ENCODE data around the gene BTF3.

BTF3 gene

DNA sequence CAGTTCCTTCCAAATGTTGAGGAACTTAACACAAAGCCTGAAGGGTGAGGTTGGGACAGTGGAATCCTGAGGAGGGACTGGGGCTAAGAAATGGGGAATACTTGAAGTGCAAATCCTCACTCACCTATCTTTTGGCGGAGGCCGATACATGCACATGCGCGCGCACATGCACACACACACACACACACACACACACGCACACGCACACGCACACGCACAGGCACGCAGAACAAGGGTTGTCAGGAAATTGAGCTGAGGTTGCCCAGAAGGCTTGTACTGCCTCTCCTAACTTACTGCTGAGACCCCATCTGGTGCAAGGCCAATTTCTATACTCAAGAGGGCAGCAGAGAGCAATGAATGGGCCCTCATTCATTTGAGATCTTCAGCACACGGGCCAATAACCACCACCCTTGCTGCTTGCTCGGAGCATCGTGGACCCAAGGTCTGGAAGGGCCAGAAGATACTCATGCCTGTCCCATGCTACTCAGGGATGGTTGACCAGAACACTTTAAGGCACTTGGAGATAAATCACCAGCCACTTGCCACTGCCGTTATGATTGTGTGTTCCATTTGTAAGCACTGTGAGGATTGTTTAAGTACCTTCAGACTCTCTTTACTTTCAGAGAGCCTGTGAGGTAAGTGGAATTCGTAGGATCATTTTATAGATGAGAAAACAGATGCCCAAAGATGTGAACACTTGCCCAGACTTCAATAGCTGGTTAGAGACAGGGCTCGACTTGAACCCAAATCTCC is 21.5 kb downstream of the BTF3 start:
- DNase-seq (ENCODE audit: extremely low read depth in 1 of 2, low read depth in 1 of 2): peak; percentile 28 to 55

DNA sequence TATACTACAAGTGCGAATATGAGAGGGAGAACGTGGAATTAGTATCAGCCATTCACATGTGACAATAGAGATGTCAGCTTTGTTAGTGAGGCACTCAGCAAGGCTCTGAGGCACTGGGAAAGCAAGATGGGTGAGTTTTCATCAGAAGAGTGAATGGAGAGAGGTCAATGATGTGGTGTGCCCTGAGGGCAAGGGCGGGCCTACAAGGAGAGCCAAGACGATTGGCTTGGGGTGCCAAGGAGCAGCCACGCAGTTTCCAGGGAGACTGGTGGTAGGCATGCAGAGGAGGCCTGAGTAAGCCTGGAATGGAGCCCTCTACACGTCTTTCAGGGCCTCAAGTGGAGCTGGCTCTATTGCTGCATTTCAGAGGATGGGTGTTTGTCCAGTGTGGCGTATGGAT is 24.7 kb downstream of the BTF3 start:
- DNase-seq (ENCODE audit: extremely low read depth in 1 of 2, low read depth in 1 of 2): no peak

DNA sequence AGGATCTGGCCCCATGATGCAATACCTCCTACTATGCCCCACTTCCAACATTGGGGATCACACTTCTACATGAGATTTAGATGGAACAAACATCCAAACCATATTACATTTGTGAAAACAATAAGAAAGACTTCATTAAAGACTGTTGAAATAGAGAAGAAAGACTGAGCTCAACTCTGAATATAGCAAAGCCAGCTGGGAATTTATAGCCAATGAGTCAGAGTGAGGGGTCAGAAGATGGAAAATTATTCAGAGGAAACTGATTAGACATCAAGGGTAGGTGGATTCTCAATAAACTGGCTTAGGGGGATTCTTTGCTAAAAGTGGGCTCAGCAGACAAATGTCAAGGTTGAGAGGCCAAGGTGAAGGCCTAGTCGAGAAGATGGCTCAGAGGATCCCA is 25.6 kb downstream of the BTF3 start:
- no peak for DNase-seq (ENCODE audit: extremely low read depth in 1 of 2, low read depth in 1 of 2)

DNA sequence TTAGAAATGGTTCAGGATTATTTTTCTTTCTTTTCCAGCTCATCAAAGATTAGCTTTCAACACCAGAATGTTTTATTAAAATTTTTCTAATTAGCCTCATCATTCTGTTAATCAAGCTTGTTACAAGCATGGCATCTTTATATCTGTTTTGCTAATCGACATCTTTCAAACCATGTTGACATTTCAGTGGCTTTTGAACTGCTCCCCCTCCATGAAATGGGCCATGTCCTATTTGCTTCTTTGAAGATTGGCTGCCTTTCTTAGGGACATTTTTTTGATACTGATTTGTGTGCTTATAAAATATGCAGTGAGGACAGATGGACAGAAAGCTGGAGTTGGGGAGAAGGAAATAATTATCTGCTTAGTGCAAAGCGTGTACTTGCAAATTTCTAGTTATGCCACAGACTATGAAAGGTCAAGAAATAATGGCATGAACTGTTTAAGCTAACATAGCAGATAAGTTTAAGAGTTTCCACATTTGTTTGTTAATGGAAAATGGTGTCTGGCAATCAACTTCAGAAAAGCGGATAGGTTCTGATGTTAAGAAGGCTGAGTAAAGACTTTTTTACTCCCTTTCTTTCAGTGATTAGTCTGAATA is 27.5 kb downstream of the BTF3 start:
- DNase-seq (ENCODE audit: extremely low read depth in 1 of 2, low read depth in 1 of 2): no peak

DNA sequence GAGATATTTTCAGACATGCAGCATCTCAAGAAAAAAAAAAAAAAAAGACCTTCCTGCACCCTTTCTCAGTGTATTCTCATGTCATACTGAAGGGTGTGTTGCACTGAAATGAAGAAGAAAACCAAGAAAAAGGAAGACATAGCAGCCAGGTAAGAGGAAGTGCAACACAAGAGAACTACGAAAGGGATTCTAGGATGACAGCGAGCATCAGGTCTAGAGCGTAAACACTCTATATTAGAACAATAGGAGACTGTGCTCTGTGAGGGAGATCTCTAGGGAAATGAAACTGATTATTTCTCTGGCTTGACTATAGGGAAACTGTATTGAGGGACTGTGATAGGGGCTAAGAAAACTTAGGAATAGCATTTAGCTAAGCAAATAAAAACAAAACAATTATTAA is 30.0 kb downstream of the BTF3 start:
- DNase-seq (ENCODE audit: extremely low read depth in 1 of 2, low read depth in 1 of 2): no peak

DNA sequence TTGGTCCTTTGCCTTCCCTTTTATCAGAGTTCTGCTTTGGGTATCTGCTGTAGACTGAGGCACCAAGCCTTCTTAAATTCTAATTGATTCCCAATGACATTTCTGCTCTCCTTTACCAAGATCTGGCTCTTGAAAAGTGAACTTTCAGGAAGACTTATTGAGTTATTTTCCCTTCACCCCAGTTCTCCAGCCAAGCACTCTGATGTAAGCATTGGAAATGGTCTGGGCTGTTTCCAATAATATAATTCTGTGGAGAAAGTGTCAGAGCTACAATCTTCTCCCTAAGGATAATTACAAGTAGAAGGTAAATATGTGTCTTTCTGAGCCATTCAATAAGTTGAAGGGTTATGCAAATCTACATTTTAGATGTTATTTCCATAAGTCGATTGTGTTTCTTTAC is 30.8 kb downstream of the BTF3 start:
- no peak for DNase-seq (ENCODE audit: extremely low read depth in 1 of 2, low read depth in 1 of 2)

DNA sequence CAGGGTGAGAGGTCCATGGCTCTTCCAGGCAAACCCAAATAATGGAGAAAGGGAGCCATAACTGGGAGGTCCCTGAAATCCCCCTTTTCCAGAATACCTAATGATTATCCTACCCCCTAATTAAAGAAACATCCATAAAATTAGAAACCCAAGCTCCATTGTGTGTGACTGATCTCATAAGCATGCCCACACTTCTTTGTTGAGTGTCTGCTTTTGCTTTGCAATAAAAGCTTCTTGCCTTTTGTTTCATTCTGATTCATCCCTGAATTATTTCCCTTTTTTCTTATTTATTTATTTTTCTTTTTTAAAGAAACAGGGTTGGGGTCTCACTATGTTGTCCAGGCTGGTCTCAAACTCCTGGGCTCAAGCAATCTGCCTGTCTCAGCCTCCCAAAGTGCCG is 33.1 kb downstream of the BTF3 start:
- no peak for DNase-seq (ENCODE audit: extremely low read depth in 1 of 2, low read depth in 1 of 2)

DNA sequence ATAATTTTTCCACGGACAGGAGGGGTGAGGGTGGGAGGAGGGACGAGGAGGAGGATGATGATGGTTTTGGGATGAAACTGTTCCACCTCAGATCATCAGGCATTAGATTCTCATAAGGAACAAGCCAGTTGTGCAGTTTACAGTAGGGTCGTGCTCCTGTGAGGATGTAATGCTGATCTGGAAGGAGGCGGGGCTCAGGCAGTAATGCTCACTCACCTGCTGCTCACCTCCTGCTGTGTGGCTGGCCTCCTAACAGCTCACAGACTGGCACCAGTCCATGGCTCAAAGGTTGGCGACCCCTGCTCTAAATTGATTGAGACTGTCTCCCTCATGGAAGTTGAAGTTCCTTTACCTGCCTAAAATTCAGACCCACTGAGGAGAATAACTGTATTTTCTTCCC is 34.0 kb downstream of the BTF3 start:
- DNase-seq (ENCODE audit: extremely low read depth in 1 of 2, low read depth in 1 of 2): no peak

DNA sequence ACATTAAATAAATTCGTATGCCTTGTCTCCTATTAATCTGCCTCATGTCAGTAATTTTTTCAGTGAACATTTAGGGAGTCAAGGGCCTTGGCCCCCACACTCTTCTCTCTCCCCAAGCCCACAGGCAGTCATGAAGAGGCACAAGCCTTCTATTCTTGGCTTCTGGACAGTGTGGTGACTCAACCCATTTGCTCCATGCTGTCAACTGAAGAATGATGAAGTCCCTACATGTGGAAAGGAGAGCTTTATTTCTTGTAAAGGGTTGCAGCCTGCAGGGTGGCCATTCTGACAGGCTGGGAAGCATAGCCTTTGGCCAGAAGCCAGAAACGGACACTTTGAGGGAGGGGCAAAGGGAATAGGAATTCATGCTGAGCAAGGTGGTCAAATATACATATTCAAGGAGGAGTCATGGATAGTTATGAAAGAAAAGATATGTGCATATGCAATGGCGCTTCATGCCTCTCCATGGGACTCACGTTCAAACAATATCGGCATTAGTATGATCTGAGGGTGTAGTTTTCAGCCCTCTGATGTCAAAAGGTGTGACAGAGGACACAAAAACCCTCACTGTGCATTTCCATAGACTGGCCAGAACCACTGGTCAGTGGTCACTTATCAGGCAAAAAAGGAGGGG is 35.9 kb downstream of the BTF3 start:
- DNase-seq (ENCODE audit: extremely low read depth in 1 of 2, low read depth in 1 of 2): no peak

DNA sequence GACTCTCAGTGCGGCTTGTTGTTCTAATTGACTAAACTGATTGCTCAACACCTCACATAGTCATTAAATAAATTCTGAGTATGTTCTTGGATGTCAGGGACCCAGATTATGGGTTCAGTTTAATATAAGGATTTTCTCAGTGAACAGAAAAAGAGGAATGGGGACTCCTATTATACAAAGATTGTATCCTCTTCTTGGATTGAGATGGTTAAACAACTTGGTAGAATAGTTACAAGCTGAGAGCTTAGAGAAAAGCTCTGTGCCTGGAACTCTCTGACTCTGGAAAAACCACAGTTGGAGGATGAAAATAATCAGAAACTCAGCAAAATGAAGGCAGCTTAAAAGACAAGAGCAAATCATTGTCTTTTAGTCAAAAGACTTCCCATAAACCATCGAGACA is 36.7 kb downstream of the BTF3 start:
- no peak for DNase-seq (ENCODE audit: extremely low read depth in 1 of 2, low read depth in 1 of 2)

DNA sequence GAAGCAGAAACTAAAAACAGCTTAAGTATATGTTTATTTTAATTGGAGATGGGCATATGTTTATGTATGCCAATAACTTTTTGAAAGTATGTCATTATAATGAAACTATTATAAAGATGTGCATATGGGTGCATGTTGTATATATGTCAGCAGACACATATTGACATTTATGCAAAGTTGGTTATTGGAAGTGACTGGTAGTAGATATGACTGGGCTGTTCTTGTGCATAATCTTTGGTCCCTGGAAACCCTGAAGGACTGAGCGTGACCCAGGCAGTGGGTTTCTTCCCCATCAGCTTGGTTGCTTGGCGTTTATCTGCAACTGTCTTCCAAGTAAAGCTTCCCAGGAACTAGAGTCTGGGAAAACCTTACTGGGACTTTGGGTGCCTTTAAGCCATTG is 41.5 kb downstream of the BTF3 start:
- no peak for DNase-seq (ENCODE audit: extremely low read depth in 1 of 2, low read depth in 1 of 2)

DNA sequence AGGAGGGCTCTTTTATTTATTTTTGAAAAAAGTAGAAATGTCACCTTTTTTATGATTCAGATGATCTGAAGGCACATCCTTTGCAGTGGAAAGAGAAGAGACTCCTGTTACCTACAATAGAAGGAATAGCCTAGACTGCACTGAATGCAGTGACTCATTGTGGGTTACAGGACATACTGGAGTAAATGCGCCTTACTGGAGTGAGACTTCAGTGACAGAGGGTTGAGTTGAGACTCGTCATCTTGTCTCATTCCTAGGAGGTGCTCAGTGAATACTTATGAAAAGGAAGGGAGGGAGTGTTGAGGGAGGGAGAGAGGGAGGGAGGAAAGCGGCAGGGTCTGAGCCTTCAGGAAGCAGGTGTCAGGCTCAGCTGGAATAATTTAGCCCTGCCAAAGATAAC is 42.0 kb downstream of the BTF3 start:
- no peak for DNase-seq (ENCODE audit: extremely low read depth in 1 of 2, low read depth in 1 of 2)

DNA sequence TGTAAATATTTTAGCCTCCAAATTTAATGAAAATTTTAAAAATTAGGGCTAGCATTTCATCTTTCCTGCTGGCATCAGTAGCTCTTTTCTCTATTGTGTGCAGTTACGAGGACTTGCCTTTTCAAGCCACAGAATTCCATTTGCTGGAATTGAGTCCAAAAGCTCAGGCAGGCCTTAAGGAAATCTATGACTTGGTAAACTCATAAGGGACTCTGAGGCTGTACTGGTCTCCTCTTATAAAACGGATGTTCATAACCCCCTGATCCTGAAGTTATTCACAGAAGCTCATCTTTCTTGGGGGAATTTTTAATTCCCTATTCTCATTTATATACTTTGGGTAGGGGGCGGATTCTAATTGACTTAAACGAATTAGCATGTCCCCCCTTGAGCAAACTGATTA is 43.8 kb downstream of the BTF3 start:
- no peak for DNase-seq (ENCODE audit: extremely low read depth in 1 of 2, low read depth in 1 of 2)

DNA sequence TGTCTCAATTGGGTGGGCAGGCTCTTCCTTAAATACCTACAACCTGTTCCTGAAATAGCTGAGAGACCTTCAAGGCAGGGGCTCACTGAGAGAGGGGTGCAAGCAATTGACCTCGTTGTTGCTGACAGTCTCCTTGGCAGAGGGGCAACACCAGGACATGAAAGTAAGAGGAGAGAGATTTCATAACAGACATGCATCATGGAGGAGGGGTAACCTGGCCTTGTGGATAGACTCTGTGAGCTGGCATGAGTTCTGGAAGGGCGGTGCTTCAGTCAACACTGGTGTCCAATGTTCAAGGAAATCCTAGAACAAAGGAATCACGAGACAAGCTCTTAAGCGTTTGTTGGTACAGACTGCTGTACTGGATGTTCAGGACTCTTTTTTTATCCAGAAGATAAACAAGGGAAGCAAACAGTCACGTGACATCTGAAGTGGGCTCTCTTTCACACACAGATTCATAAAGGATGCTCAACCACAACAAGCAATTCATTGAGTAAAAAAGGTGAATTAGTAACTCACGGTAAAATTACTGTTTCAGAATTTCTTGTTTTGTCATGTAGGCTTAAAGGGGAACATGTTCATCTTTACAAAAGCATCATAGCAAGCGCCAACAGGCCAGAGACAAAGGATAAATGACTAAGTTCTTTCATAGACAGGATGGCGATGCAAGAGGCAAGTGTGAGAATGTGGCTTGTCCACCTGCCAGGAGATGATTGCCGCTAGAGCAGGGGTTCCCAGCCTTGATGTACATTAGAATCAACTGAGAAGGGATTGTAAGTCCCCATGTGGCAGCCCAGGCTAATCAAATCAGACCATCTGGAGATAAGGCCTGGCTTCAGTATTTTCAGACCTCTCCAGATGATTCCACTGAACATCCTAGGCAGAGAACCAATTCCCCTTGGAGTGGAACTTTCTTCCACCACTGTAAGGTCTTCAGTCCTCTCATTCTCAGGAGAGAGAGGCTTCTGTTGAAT is 46.5 kb downstream of the BTF3 start:
- no peak for DNase-seq (ENCODE audit: extremely low read depth in 1 of 2, low read depth in 1 of 2)

DNA sequence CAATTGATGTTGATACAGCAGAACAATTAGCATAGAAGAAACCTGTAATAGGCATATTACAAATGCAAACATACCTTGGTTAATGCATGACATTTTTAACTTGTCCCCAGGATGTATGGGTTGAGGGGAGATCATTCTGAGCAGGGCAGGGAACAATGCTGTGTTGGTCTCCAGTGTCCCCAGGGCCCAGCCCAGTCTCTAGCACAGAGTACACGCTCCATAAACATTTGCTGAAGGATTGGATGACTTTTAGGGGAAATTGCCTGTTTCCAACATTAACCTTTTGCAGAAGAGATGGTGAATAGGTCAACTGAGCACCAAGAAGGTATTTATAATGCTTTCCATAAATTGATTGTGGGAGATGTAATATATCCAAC is 47.1 kb downstream of the BTF3 start:
- no peak for DNase-seq (ENCODE audit: extremely low read depth in 1 of 2, low read depth in 1 of 2)

DNA sequence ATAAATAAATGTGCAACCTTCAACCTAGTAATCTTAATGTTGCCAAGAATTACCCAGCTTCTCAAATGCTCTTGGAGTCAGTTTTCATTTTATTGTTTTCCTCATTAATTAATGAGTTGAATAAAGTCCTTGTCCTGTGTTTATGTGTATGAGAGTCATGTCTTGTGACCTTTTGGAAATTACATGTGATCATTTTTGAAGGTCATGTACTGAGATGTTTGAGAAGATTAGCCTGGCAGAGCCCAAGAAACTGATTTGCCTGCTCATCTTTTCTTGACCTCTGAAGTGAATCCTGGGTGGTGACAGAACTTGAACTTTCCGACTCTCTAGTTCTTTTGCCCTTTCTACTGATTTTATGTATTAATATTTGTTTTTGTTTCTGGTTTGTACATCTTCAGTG is 51.8 kb downstream of the BTF3 start:
- no peak for DNase-seq (ENCODE audit: extremely low read depth in 1 of 2, low read depth in 1 of 2)

DNA sequence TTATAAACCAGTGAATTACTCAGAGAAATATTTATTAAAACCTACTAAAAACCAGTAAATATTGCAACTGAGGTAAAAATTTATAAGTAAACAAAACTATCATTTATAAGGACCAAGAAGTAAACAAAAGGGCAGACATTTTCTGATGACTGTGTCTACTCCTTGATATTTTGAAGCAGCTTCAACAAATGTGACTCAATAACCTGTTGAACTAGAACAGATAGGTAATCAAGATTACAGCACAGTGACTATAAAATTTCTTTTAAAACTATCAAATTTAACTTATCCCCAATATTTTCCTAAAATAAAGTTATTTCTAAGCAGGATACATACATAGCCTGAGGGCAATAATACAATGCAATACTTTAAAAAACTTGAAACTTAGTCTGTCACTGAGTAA is 54.4 kb downstream of the BTF3 start:
- no peak for DNase-seq (ENCODE audit: extremely low read depth in 1 of 2, low read depth in 1 of 2)

Data from stimulated activated CD8-positive, alpha-beta memory T cell treated with anti-CD3 and anti-CD28 coated beads, Interleukin-7, amount 100 ng/mL, for 48 hours (primary cell).